ENCODE measurements around the gene GRAP2. TPM values are rescaled to one million over a fixed set of nuclear protein-coding genes. Genes with fewer than 3 reads are reported as not detected.
A peak's percentile ranks its signal among the peaks of the same experiment; 100 is the strongest.
"Not testable (repeated sequence)": the region's sequence is repeated elsewhere in the genome, so short reads cannot be mapped to it uniquely, and the experiment has no call there.

GRAP2 gene
- total RNA-seq, 1 experiment from 2014 or later, result not detected

GRCh38 chr22:39943953-39944872, 43.3 kb downstream of the GRAP2 start:
- no peak for DNase-seq (ENCODE audit: low spot score)

DNA sequence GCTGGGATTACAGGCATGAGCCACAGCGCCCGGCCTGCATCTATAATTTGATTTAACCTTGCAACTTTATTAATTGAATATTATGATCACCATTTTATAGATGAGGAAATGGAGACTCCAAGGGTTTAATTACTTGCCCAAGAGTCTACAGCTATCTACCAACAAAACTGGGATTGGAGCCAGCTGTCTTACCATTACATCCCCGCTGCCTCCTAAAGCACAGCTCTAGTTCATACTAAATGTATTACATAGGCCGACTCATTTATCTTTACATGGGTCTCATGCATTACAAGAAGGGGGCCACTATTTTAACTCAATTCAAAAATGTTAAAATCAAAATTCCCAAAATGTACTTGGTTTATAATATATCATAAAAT, 45.2 kb downstream of the GRAP2 start:
- DNase-seq (ENCODE audit: low spot score), result no peak

GRCh38 chr22:39946503-39947219, 45.8 kb downstream of the GRAP2 start:
- no peak for DNase-seq (ENCODE audit: low spot score)

- no peak for DNase-seq (ENCODE audit: low spot score)
Measured at GRCh38 chr22:39947220-39948216, 46.6 kb downstream of the GRAP2 start.

GRCh38 chr22:39949964-39950737, 49.3 kb downstream of the GRAP2 start:
- DNase-seq (ENCODE audit: low spot score), result no peak

DNA sequence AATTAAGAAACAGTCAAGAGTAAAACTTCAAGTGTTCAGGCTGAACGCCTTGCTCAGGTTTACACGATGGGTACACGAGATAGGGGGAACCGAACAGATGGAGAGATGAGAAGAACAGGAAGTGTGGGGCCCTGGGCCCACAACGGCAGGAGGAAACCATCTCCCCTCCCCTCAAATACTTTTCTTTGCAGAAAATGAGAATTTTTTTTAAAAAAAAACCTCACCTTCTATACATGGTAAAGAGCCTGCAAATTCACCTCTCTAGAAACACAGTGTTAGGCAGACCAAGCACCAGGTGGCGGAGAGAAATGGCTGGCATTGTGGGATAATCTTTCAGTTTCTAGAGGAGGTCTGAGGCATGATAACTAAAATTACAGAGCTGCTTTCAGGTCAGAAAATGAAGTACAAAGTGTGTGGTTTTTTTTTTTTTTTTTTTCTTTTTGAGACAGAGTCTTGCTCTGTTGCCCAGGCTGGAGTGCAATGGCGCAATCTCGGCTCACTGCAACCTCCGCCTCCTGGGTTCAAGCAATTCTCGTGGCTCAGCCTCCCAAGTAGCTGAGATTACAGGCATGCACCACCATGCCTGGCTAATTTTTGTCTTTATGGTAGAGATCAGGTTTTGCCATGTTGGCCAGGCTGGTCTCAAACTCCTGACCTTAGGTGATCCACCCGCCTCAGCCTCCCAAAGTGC, 50.9 kb downstream of the GRAP2 start:
- DNase-seq (ENCODE audit: low spot score), result not testable (repeated sequence)

DNA sequence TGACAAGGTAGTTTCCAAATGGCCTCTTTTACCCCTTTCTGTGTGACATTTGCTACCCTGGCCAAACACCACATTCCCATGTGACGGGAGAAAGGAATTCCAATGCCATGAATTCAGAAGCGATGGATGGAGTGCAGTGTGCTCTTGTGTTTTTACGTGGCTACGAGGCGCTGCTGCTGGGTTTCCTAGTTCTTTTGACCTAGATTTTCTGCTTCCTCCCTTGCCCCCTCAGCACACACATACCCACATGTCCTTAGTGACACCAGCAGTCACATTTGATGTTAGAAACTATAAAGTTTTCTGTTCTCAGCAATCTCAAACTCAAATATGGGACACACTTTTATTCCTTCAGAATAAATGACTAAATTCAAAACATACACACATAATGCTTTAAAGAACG, 51.5 kb downstream of the GRAP2 start:
- DNase-seq (ENCODE audit: low spot score), result no peak

- DNase-seq (ENCODE audit: low spot score), result no peak
Measured at GRCh38 chr22:39953101-39953500, 52.2 kb downstream of the GRAP2 start.

DNA sequence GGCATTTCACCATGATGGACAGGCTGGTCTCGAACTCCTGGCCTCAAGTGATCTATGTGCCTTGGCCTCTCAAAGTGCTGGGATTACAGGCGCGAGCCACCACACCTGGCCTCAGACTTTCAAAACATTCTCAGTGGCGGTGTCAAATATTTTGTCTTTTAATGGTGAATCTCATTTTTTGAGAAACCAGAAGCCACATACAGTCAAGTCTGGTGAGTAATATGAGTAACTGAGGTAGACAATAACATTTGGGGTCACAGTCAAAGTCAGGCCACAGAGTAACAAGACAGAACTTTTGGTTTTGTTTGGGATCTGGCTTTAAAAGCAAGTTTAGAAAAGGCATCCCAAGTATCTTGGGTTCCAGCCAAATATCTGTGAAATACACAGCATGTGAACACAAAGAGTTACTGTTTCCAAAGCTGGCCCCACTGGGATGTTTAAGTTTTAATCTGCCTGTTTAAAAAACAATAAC, 53.7 kb downstream of the GRAP2 start:
- DNase-seq (ENCODE audit: low spot score), result no peak

DNA sequence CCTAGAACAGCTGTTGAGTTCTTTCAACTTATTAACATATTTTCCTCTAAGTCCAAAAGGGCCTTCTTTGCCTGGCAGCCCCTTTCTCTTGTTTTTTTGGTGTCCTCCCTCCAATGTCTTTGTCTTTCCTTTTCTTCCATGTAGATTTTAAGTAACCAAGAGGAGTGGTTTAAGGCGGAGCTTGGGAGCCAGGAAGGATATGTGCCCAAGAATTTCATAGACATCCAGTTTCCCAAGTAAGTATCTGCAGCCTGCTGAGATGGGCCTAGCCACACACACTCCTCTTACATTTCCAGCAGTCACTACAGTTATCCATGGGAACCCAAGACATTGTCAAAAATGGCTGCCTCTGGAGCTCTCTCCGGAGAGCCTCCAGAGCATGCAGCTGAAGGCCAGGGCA, 54.8 kb downstream of the GRAP2 start:
- no peak for DNase-seq (ENCODE audit: low spot score)

DNA sequence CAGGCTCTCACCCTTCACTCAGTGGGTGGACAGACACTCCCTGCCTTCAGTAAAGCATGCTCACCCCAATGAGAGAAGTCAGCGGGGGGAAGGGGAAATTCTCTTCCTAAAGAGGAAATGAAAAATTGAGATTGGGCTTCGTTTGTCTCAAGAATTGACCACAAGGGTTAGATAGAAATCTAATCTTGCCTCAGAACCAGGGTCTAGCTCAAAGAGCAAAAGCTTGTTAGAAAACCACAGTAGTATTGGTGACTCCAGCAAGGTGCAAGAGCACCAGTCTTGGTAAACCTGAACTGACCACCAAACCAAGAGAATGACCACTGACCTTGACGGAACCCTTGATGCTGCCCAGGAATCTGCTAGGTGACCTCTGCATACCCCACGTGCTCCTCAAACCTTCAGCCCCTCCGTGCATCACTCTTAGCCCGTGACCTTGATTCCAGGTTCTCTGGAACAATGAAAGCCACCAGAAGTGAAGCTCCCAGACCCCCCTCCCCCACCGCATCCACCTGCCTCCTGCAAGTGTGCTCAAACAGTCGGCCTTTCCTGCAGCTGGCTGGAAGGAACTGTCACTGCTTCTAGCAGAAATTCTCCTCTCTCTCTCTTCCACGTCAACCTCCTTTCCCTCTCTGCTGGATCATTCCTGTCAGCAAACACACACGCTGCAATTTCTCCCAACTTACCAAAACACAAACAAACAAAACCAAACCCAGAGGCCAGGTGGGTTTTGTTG, 56.2 kb downstream of the GRAP2 start:
- DNase-seq (ENCODE audit: low spot score), result no peak

DNA sequence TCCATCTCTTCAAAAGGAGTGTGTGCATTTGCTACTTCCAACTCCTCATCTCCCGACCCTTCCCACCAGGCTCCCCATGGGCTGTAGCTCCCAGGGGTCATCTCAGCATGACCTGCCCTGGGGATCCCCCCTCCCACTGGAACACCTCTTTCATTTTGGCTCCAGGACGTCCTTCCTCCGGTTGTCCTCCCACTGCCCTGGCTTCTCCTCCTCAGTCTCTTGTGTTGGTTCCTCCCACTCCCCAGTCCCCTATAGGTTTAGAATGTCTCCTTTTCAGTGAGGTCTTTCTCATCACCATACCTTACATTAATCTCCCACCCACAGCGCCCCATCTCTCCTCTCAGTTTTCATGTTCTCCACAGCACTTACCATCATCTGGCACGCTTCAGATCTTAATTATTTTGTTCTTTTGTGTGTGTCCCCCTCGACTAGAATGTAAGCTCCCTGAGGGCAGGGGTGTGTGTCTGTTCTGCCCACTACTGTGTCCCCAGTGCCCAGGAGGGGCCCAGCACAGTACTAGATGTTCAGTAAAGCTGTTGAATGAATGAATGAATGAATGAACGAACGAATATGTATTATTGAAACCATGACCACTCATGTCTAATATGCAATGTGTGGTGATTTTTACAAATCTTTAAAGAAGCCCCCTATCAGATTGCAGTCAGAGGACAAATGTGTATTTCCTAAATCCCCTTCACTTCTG, 57.3 kb downstream of the GRAP2 start:
- DNase-seq (ENCODE audit: low spot score), result no peak

DNA sequence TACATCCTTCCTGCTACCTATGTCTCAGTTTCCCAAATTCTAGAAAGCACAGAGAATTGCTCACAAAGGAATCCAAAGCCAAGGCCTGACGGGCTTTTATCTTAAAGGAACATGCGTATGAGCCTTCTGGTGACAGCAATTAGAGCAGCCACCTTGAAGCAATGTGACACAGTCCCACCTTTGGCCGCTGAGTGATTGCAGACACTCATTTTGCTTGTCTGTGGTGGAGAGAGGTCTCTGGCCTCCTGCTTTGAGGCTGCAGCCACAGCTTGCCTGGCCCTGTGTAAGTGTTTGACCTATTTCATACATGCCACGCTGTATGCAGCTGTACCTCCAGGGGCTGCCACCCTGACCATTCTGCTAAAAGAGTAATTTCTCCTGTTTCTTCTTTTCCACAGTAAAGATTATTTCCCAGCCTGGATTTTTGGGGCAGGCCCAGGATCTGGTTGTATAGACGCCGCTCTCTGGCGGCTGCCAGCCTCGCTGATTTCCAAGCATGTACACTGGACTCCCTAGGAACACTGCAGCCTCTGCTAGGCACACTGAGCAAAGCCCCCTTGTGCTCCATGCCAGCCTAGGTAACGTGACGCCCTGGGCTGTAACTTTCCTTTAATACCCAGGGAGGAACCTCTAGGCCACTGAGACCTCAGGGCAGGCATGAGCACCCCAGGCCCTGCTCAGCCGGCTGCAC, 58.2 kb downstream of the GRAP2 start:
- DNase-seq (ENCODE audit: low spot score), result no peak

GRCh38 chr22:39959640-39960447, 59.0 kb downstream of the GRAP2 start, which contains the start of gene TMA7B:
Gene TMA7B, plus strand, starts transcription at chr22:39960397. Its CDS starts 3,978 bp downstream, at chr22:39964375.
- DNase-seq (ENCODE audit: low spot score), result peak; percentile 9

DNA sequence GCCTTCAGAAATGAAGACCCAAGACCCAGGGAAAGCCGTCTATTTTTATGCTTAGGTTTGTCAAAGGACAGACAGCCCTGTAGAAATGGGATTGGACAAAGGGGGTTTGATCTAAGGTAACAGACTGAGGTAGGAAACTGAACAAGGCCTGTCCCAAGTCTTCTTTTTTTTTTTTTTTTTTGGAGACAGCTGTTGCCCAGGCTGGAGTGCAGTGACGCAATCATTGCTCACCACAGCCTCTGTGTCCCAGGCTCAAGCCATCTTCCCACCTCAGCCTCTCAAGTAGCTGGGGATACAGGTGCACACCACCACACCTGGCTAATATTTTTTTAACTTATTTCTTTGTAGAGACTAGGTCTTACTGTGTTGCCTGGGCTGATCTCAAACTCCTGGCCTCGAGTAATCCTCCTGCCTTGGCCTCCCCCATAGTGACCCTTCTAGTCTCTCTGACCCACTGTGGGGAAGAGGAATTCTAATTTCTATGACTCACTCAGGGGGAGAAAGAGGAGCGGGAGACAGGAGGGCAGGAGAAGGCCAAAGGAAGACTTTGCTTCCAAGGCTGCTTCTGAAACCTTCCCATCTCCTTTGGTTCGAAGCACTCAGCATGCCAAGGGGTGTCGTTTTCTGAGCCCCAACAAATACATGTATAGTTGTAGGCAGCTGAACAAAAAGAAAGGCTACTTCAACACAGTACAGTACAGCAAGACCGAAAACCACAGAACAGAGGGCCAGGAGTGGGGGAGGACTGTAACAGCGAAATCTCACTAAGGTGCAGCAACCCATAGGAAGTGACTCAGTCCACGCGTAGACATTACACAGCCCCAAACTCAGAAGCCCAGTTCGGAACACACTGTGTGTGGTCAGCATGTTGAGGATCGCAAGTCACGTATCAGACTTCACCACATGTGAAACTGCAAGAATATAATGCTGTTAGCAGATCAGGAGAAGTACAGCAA, 60.2 kb downstream of the GRAP2 start:
- DNase-seq (ENCODE audit: low spot score), result no peak

DNA sequence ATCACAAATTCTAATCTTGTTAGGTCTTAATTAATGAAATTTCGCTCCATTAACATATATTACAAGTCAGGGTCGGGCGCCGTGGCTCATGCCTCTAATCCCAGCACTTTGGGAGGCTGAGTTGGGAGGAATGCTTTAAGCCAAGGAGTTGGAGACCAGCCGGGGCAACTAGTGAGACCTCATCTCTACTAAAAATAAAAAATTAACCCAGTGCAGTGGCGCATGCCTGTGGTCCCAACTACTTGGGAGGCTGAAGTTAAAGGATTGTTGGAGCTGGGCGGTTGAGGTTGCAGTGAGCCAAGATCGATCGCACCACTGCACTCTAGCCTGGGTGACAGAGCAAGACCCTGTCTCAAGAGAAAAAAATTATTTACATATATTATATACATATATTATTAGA, 61.2 kb downstream of the GRAP2 start:
- no peak for DNase-seq (ENCODE audit: low spot score)

All from HT-29 (cell line).